C4-2B (cell line): Measurements from ENCODE around the gene CEACAM8.

Experiments used
- CTCF ChIP-seq: fragments of 450-650 bp; conservative IDR thresholded peaks from 2 replicates; pipeline ENCODE4 v1.5.1; 2017; ENCODE audit warnings: mild to moderate bottlenecking
- ZFX ChIP-seq: fragments of 450-650 bp; IDR thresholded peaks from 2 replicates; pipeline ENCODE4 v1.6.1; 2017

GRCh38 chr19:42569193-42569592, 25.5 kb downstream of the CEACAM8 start:
- no peak for TF ChIP-seq CTCF
- TF ChIP-seq ZFX, result no peak
